ENCODE results near the gene PPP1R14B.

PPP1R14B gene

DNA sequence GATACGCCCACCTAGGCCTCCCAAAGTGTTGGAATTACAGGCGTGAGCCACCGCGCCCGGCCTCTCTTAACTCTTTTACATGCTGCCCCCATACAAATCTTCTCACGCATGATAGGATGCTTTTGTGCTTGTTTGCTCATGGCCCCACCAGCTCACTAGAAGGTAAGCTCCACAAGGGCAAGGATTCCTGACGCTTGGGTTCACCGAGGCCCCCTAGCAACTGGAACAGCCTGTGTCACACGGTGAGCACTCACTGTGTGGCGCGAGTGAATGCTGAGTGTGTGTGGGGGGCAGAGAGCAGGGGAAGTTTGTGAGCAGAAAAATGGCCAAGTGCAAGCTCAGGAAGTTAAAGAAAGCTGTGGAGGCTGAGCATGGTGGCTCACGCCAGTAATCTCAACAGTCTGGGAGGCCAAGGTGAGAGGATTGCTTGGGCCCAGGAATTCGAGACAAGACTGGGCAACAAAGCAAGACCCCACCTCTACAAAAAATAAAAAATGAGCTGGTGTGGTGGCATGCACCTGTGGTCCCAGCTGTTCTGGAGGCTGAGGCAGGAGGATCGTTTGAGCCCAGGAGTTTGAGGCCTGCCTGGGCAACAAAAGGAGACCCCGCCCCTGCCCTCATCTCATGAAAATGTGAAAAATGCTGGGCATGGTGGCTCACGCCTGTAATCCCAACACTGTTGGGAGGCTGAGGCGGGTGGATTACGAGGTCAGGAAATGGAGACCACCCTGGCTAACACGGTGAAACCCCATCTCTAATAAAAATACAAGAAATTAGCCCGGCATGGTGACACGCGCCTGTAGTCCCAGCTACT lies 35.4 kb upstream of the PPP1R14B start:
- no peak for DNase-seq (ENCODE audit: low read depth)

GRCh38 chr11:64278576-64279190 lies 31.9 kb upstream of the PPP1R14B start:
- DNase-seq (ENCODE audit: low read depth): no peak

GRCh38 chr11:64276653-64277431 lies 30.1 kb upstream of the PPP1R14B start:
- no peak for DNase-seq (ENCODE audit: low read depth)

- DNase-seq (ENCODE audit: low read depth): no peak
These were observed 29.1 kb upstream of the PPP1R14B start for GRCh38 chr11:64275841-64276240.

DNA sequence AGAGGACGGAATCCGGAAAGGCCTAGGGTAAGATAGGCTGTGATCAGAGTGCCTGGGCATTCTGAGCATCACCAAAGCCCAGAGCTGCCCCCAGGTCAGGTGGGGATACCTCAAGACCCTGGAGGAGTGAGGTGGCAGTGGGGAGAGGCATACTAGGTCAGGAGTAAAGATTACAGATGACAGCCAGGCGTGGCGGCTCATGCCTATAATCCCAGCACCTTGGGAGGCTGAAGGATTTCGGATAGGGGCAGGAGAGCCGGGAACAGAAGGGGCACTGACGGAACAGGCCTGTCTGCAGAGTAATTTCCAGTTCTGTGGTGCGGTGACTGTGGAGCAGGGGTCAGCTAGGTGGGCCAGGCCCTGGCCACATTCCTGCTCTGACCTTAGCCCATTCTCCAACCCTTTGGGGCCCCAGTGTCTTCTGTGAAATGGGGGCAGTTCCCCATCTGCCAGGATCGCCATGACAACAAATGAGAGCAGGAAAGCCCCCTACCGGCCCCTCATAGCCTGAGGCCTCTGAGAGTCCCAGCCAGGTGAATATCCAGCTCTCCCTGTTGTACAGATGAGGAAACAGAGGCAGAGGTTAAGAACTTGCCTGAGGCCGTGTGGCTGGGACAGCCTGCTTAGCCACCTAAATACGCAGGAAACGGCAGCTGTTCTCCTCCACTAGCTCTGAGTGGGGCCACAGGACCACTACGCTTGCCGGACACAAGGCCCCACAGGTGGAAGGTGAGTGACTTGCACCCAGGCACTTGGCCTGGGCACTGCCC lies 28.5 kb upstream of the PPP1R14B start:
- DNase-seq (ENCODE audit: low read depth): no peak

DNA sequence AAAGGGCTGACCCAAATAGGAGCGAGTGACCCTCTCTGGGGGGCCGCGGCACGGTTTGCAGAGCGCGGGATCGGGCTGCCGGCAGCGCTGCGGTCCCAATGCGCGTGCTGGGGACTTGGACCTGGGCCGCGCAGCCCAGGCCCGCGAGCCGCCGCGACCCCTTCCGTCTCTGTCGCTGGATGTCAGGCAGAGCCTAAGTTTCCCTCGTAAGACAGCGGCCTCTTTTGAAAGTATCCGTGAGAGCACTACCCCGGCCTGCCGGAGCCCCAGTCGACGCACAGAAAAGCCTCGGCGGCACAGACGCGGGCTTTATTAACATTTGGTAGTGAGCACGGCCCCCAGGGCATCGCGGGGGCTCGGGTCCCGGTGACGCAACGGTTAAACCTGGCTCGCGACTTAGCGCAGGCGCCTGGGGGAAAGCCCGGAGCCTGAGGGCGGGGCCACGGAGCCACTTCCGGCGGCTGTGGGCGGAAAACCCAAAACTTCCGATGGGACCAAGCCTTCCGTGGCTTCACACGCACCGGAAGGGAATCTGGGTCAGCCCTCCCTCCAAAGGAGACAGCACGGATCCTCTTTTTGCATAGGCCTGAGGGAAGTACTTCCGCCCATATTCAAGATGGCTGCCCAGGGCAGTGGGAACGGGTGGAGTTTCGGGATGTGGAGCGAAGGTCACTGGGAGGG lies 22.9 kb upstream of the PPP1R14B start:
- peak; percentile 96 for DNase-seq (ENCODE audit: low read depth)

- no peak for DNase-seq (ENCODE audit: low read depth)
These were observed 22.3 kb upstream of the PPP1R14B start for GRCh38 chr11:64268893-64269539.

GRCh38 chr11:64268025-64268892 lies 21.5 kb upstream of the PPP1R14B start:
- no peak for DNase-seq (ENCODE audit: low read depth)

DNA sequence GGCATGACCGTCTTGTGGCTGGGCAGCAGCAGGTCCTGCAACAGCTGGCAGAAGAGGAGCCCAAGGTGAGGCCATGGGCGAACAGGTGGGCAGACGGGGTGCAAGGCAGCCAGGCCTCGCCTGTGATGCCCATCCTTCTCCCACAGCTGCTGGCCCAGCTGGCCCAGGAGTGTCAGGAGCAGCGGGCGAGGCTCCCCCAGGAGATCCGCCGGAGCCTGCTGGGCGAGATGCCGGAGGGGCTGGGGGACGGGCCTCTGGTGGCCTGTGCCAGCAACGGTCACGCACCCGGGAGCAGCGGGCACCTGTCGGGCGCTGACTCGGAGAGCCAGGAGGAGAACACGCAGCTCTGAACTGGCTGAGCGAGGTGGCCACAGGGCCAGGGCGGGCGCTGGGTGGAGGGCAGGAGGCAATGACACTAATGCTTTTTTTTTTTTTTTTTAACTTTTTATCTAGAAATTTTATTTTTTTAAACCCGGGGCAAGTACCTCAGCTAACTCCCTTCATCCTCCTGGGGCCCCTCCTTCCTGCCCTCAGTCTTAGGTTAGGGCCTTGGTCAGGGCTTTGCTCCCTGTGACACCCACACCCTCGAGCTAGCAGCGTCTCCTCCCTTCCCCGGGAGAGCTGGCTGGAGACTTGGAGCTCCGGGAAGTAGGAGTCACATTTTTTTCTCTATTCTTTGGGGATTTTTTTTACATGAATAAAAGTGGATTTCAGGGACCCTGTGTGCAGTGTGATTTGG lies 20.6 kb upstream of the PPP1R14B start:
- no peak for DNase-seq (ENCODE audit: low read depth)

- DNase-seq (ENCODE audit: low read depth): no peak
These were observed 19.6 kb upstream of the PPP1R14B start for GRCh38 chr11:64266339-64266738.

DNA sequence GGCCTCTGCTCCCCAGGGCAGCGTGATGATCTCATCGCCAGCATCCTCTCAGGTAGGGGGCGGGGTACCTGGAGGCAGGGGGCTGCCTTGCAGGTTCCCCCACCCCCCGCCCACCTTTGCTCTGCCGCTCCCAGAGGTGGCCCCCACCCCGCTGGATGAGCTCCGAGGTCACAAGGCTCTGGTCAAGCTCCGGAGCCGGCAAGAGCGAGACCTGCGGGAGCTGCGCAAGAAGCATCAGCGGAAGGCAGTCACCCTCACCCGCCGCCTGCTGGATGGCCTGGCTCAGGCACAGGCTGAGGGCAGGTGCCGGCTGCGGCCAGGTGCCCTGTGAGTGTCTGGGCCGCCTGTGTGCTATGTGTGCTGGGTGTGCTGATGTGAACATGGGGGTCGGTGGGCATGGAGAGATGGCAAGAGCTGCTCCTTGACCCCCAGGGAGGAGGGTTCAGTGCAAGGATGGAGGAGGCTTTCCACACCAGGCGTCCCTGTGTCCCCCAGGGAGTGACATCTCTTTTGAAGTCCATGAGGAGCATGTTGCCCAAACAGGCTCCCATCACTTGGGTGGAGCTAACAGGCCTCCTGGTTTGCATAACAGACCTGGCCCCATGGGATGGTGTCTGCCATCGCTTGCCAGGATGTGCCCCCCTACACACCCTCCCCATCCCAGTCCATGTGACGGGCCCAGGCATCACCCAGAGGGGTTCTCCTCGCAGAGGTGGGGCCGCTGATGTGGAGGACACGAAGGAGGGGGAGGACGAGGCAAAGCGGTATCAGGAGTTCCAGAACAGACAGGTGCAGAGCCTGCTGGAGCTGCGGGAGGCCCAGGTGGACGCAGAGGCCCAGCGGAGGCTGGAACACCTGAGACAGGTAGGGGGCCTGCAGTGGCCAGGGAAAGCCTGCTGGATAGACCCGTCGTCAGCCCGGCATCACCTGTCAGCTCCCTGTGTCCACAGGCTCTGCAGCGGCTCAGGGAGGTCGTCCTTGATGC lies 18.7 kb upstream of the PPP1R14B start:
- no peak for DNase-seq (ENCODE audit: low read depth)

- DNase-seq (ENCODE audit: low read depth): no peak
These were observed 17.7 kb upstream of the PPP1R14B start for GRCh38 chr11:64264371-64264852.

- no peak for DNase-seq (ENCODE audit: low read depth)
These were observed 17.2 kb upstream of the PPP1R14B start for GRCh38 chr11:64263947-64264317.

DNA sequence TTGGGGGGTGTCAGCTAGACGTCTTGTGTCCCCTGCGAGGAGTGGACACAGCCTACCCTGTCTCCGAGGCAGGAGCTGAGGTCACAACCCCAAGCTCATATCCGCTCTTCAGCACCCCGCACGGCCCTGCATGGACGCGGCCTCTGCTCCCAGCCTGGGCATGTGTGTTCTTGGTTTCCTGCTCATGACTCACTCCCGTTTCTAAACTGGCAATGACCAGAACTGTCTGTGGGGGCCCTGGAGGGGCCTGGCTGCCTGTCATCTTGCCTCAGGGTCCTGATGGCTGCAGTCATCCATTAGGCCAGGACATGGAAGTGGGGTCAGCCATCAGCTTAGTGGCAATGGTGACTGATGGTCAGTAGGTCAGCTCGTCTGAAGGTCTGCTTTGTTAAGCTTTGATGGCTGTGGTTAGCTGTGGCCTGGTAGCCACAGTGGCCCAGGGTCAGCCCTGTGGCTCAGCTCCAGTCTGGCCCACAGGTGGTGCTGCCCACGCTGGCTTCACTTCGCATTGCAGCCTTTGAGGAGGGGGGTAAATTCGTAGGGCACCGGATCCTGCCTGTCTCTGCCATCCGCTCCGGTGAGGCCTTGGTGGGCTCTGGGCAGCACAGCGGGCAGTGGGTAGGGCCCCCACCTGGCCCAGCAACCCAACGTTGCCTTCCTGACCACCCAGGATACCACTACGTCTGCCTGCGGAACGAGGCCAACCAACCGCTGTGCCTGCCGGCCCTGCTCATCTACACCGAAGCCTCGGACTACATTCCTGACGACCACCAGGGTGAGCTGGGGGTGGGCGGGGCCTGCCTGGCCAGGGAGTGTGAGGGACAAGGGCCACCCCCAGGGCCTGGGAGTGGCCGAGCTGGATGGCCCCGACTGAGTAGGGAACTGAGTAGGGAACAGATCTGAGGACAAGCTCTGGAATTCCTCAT lies 16.5 kb upstream of the PPP1R14B start:
- DNase-seq (ENCODE audit: low read depth): no peak

GRCh38 chr11:64262271-64263002 lies 15.7 kb upstream of the PPP1R14B start:
- DNase-seq (ENCODE audit: low read depth): no peak

GRCh38 chr11:64261556-64262080 lies 14.9 kb upstream of the PPP1R14B start:
- DNase-seq (ENCODE audit: low read depth): no peak
